ENCODE data around the gene LAS1L. TPM values are rescaled to one million over a fixed set of nuclear protein-coding genes. Genes with fewer than 3 reads are reported as not detected.
"Not testable (repeated sequence)": the region's sequence is repeated elsewhere in the genome, so short reads cannot be mapped to it uniquely, and the experiment has no call there.

The LAS1L gene
- total RNA-seq, 1 donor from 2014 or later = 42.1 TPM

GRCh38 chrX:65480960-65481359 is 53.6 kb downstream of the LAS1L start:
- no peaks in the 10 kb centered on the region for H3K4me1 Mint-ChIP-seq (ENCODE audit: unreplicated experiment)
- H3K9me3 Mint-ChIP-seq = peaks cover 4% of the 10 kb centered on the region
- no peak overlapping the region for H3K27ac Mint-ChIP-seq
- no peaks in the 10 kb centered on the region for H3K27me3 Mint-ChIP-seq
- H3K4me3 Mint-ChIP-seq = no peak overlapping the region
- DNase-seq (ENCODE audit: extremely low spot score, unreplicated experiment) = no peak
- H3K36me3 Mint-ChIP-seq = peaks cover 6% of the 10 kb centered on the region
- TF ChIP-seq CTCF (conservative IDR thresholded peaks at IDR 0.05) = no peak

GRCh38 chrX:65479102-65479501 is 55.5 kb downstream of the LAS1L start:
- DNase-seq (ENCODE audit: extremely low spot score, unreplicated experiment); H3K9me3 Mint-ChIP-seq; H3K4me3 Mint-ChIP-seq; H3K4me1 Mint-ChIP-seq (ENCODE audit: unreplicated experiment); H3K27ac Mint-ChIP-seq; H3K27me3 Mint-ChIP-seq; H3K36me3 Mint-ChIP-seq: not testable (repeated sequence)

GRCh38 chrX:65476564-65476963 is 58.0 kb downstream of the LAS1L start:
- peaks cover 5% of the 10 kb centered on the region for H3K9me3 Mint-ChIP-seq
- H3K4me3 Mint-ChIP-seq = no peak overlapping the region
- no peak for TF ChIP-seq CTCF (conservative IDR thresholded peaks at IDR 0.05)
- peaks cover 3% of the 10 kb centered on the region for H3K36me3 Mint-ChIP-seq
- no peak overlapping the region for H3K27ac Mint-ChIP-seq
- no peaks in the 10 kb centered on the region for H3K27me3 Mint-ChIP-seq
- no peaks in the 10 kb centered on the region for H3K4me1 Mint-ChIP-seq (ENCODE audit: unreplicated experiment)
- no peak for DNase-seq (ENCODE audit: extremely low spot score, unreplicated experiment)

- Mint-ChIP-seq H3K36me3 (no peaks in the 10 kb centered on the region), H3K4me1 (ENCODE audit: unreplicated experiment) (no peaks in the 10 kb centered on the region), H3K27me3 (no peaks in the 10 kb centered on the region), H3K9me3 (no peaks in the 10 kb centered on the region), H3K27ac (no peak overlapping the region), H3K4me3 (no peak overlapping the region)
- TF ChIP-seq CTCF (conservative IDR thresholded peaks at IDR 0.05) = no peak
- no peak for DNase-seq (ENCODE audit: extremely low spot score, unreplicated experiment)
Observed at GRCh38 chrX:65463550-65463949, 71.0 kb downstream of the LAS1L start.

Other genes starting within 250 kb of the LAS1L start
- gene MSN, start 132.9 kb upstream of the LAS1L start, total RNA-seq (ENCODE audit: low replicate concordance) = 16.7 and 80.7 TPM in 2 replicates